Loucy (cell line): Measurements from ENCODE around the gene MTHFS.

Experiments
- H2AFZ ChIP-seq: fragments of 200-600 bp; sonication (generic); 2 replicates; pipeline ENCODE4 v1.6.0; 2016; ENCODE audit warnings: antibody characterized with exemption, mild to moderate bottlenecking, low read length, moderate library complexity
- H3F3A ChIP-seq: fragments of 200-600 bp; 2 replicates; pipeline ENCODE4 v1.6.0; 2016; ENCODE audit warnings: antibody characterized with exemption, low read depth, mild to moderate bottlenecking
- H3K27me3 ChIP-seq: fragments of 200-600 bp; sonication (generic); 2 replicates; pipeline ENCODE4 v1.6.1; 2014; ENCODE audit warnings: low read length, mild to moderate bottlenecking; ENCODE audit not compliant: insufficient read depth, poor library complexity, severe bottlenecking
- H3K36me3 ChIP-seq: fragments of 200-600 bp; sonication (generic); 2 replicates; pipeline ENCODE4 v1.6.1; 2016; ENCODE audit warnings: low read length; ENCODE audit not compliant: insufficient read depth
- H3K4me1 ChIP-seq: fragments of 200-600 bp; sonication (generic); 2 replicates; pipeline ENCODE4 v1.5.1; 2014; ENCODE audit warnings: low read length, mild to moderate bottlenecking; ENCODE audit not compliant: insufficient read depth, poor library complexity, severe bottlenecking
- H3K4me2 ChIP-seq: fragments of 200-600 bp; sonication (generic); 2 replicates; pipeline ENCODE4 v1.6.0; 2014; ENCODE audit warnings: antibody characterized with exemption, low read length, low read depth, mild to moderate bottlenecking; ENCODE audit not compliant: poor library complexity, severe bottlenecking
- H3K4me3 ChIP-seq: fragments of 200-600 bp; sonication (generic); 2 replicates; pipeline ENCODE4 v1.5.1; 2014; ENCODE audit warnings: low read length, mild to moderate bottlenecking, mixed read lengths; ENCODE audit not compliant: poor library complexity, severe bottlenecking
- H3K79me2 ChIP-seq: fragments of 200-600 bp; sonication (generic); 2 replicates; pipeline ENCODE4 v1.6.1; 2014; ENCODE audit warnings: low read length; ENCODE audit not compliant: insufficient read depth
- H3K9ac ChIP-seq: fragments of 200-600 bp; sonication (generic); 2 replicates; pipeline ENCODE4 v1.6.0; 2014; ENCODE audit warnings: mild to moderate bottlenecking, low read depth, low read length, moderate library complexity; ENCODE audit not compliant: poor library complexity, severe bottlenecking
- H3K9me2 ChIP-seq: fragments of 200-600 bp; sonication (generic); replicated peaks from 2 replicates; pipeline ENCODE4 v1.6.1; 2016; ENCODE audit warnings: low read depth, low read length, mixed read lengths
- H3K9me3 ChIP-seq: fragments of 200-600 bp; sonication (generic); 2 replicates; pipeline ENCODE4 v1.6.1; 2014; ENCODE audit warnings: mild to moderate bottlenecking, antibody characterized with exemption, low read length, low read depth; ENCODE audit not compliant: insufficient read depth
- H4K20me1 ChIP-seq: fragments of 200-600 bp; sonication (generic); 2 replicates; pipeline ENCODE4 v1.6.0; 2014; ENCODE audit warnings: antibody characterized with exemption, low read length, mild to moderate bottlenecking; ENCODE audit not compliant: insufficient read depth, poor library complexity, severe bottlenecking
- CTCF ChIP-seq: fragments of 200-600 bp; sonication (generic); conservative IDR thresholded peaks from 2 replicates; pipeline ENCODE4 v1.5.1; 2014; ENCODE audit warnings: mild to moderate bottlenecking, antibody characterized with exemption, low read length
- EZH2phosphoT487 ChIP-seq: fragments of 200-600 bp; IDR thresholded peaks from 2 replicates; pipeline ENCODE4 v1.6.1; 2018; ENCODE audit warnings: antibody characterized with exemption, mild to moderate bottlenecking, moderate library complexity, borderline replicate concordance

MTHFS gene

GRCh38 chr15:79868554-79868953, 28.3 kb downstream of the MTHFS start:
- Histone ChIP-seq H2AFZ (no peak overlapping the region), H3K4me2 (no peak overlapping the region), H3K4me3 (no peak overlapping the region), H3K79me2 (no peaks in the 10 kb centered on the region), H3K27me3 (no peaks in the 10 kb centered on the region), H3K36me3 (peaks cover 27% of the 10 kb centered on the region; the same call in 1 of the 2 replicates), H3K9me3 (no peaks in the 10 kb centered on the region), H3K9ac (no peak overlapping the region), H3K9me2 (no peaks in the 10 kb centered on the region), H4K20me1 (no peaks in the 10 kb centered on the region), H3K4me1 (no peaks in the 10 kb centered on the region), H3F3A (no peaks in the 10 kb centered on the region)
- TF ChIP-seq EZH2phosphoT487 (no peak), CTCF (no peak)

GRCh38 chr15:79863886-79864285, 32.9 kb downstream of the MTHFS start:
- Histone ChIP-seq H3K9me3 (no peaks in the 10 kb centered on the region), H3K27me3 (no peaks in the 10 kb centered on the region), H4K20me1 (no peaks in the 10 kb centered on the region), H2AFZ (no peak overlapping the region), H3K9me2 (no peaks in the 10 kb centered on the region), H3K4me3 (no peak overlapping the region), H3K9ac (no peak overlapping the region), H3K79me2 (no peaks in the 10 kb centered on the region), H3K4me2 (no peak overlapping the region), H3K36me3 (peaks cover 11% of the 10 kb centered on the region; the same call in 1 of the 2 replicates), H3K4me1 (peaks cover 6% of the 10 kb centered on the region), H3F3A (no peaks in the 10 kb centered on the region)
- no peak for TF ChIP-seq CTCF
- no peak for TF ChIP-seq EZH2phosphoT487

GRCh38 chr15:79862191-79862590, 34.6 kb downstream of the MTHFS start:
- no peak overlapping the region for H3K4me3 ChIP-seq
- H3K36me3 ChIP-seq, result peaks cover 5% of the 10 kb centered on the region; the same call in 1 of the 2 replicates
- H2AFZ ChIP-seq, result no peak overlapping the region
- no peaks in the 10 kb centered on the region for H3K27me3 ChIP-seq
- H3K79me2 ChIP-seq, result no peaks in the 10 kb centered on the region
- no peaks in the 10 kb centered on the region for H3K9me3 ChIP-seq
- no peaks in the 10 kb centered on the region for H3F3A ChIP-seq
- H3K9me2 ChIP-seq, result no peaks in the 10 kb centered on the region
- no peaks in the 10 kb centered on the region for H4K20me1 ChIP-seq
- H3K4me1 ChIP-seq, result peaks cover 11% of the 10 kb centered on the region
- TF ChIP-seq EZH2phosphoT487 (no peak), CTCF (no peak)
- H3K4me2 ChIP-seq, result no peak overlapping the region
- H3K9ac ChIP-seq, result no peak overlapping the region
